Neural progenitor cell (in vitro differentiated cells): ENCODE measurements around the gene RRAS2.

Experiments
- CTCF ChIP-seq: fragments of 200-600 bp; sonication (generic); IDR thresholded peaks from 2 replicates; pipeline ENCODE4 v1.5.1; 2017; ENCODE audit warnings: antibody characterized with exemption, mild to moderate bottlenecking
- EZH2 ChIP-seq: fragments of 200-600 bp; sonication (generic); IDR thresholded peaks from 2 replicates; pipeline ENCODE4 v1.6.1; 2017; ENCODE audit warnings: antibody characterized with exemption, mild to moderate bottlenecking, moderate library complexity

GRCh38 chr11:14360976-14361375 lies 2.0 kb upstream of the RRAS2 start:
- no peak for TF ChIP-seq CTCF
- TF ChIP-seq EZH2: no peak
